Islet of Langerhans (tissue), 1 donor: ENCODE data around the gene ATP6V0E1.

Experiments
- FAIRE-seq: peaks from one replicate; lab custom pipeline; 2011; peaks lifted over from hg19 to GRCh38; lab: Jason Lieb, UNC

ATP6V0E1 gene

GRCh38 chr5:172983542-172984243 is at the start of gene ATP6V0E1:
ATP6V0E1 (plus strand) TSS chr5:172983771; CDS start chr5:172983861, 90 bp downstream.
- no peak for FAIRE-seq

GRCh38 chr5:172935096-172935495 is 48.5 kb upstream of the ATP6V0E1 start:
- no peak for FAIRE-seq

- FAIRE-seq, result no peak
These were observed 47.2 kb upstream of the ATP6V0E1 start for GRCh38 chr5:172936401-172936800.

GRCh38 chr5:172939071-172939470 is 44.5 kb upstream of the ATP6V0E1 start:
- FAIRE-seq, result no peak

- FAIRE-seq, result no peak
These were observed 43.8 kb upstream of the ATP6V0E1 start for GRCh38 chr5:172939611-172940267.

- FAIRE-seq, result no peak
These were observed 43.1 kb upstream of the ATP6V0E1 start for GRCh38 chr5:172940268-172941066.

GRCh38 chr5:172941067-172941516 is 42.5 kb upstream of the ATP6V0E1 start:
- FAIRE-seq, result no peak

- FAIRE-seq, result no peak
These were observed 41.0 kb upstream of the ATP6V0E1 start for GRCh38 chr5:172942556-172942955.

- FAIRE-seq, result no peak
These were observed 40.2 kb upstream of the ATP6V0E1 start for GRCh38 chr5:172943283-172943841.

GRCh38 chr5:172943906-172944305 is 39.7 kb upstream of the ATP6V0E1 start:
- FAIRE-seq, result no peak

GRCh38 chr5:172944741-172945140 is 38.8 kb upstream of the ATP6V0E1 start:
- FAIRE-seq, result no peak

- no peak for FAIRE-seq
These were observed 38.4 kb upstream of the ATP6V0E1 start for GRCh38 chr5:172945151-172945550.

GRCh38 chr5:172946146-172946545 is 37.4 kb upstream of the ATP6V0E1 start:
- FAIRE-seq, result no peak

- no peak for FAIRE-seq
These were observed 34.1 kb upstream of the ATP6V0E1 start for GRCh38 chr5:172949426-172949825.

- FAIRE-seq, result no peak
These were observed 33.2 kb upstream of the ATP6V0E1 start for GRCh38 chr5:172950176-172950965.

GRCh38 chr5:172951371-172952033 is 32.1 kb upstream of the ATP6V0E1 start:
- FAIRE-seq, result no peak

- no peak for FAIRE-seq
These were observed 31.5 kb upstream of the ATP6V0E1 start for GRCh38 chr5:172952034-172952511.

GRCh38 chr5:172953776-172954675 is 29.5 kb upstream of the ATP6V0E1 start:
- FAIRE-seq, result no peak

- no peak for FAIRE-seq
These were observed 28.8 kb upstream of the ATP6V0E1 start for GRCh38 chr5:172954751-172955159.

GRCh38 chr5:172956228-172956627 is 27.3 kb upstream of the ATP6V0E1 start:
- no peak for FAIRE-seq
